PC-9 (cell line): ENCODE measurements around the gene RBMS3. TPM values are rescaled to one million over a fixed set of nuclear protein-coding genes. Genes with fewer than 3 reads are reported as not detected.

Experiments
- BruUV-seq: library from RNA; stranded (reverse); fragments of 400-500 nt; replicated peaks from 2 replicates; lab custom pipeline; 2021; lab: Mats Ljungman, UMichigan
- CTCF ChIA-PET: fragments of 300-600 bp; sonication (Branson Sonifier 250); formaldehyde crosslinking; loops from one replicate; lab custom pipeline; 2022; ENCODE audit warnings: antibody characterized with exemption; lab: Charles Lee
- POLR2A ChIA-PET: fragments of 300-600 bp; sonication (Branson Sonifier 250); formaldehyde crosslinking; loops from one replicate; lab custom pipeline; 2022; ENCODE audit warnings: antibody characterized with exemption; ENCODE audit not compliant: unreplicated experiment; lab: Charles Lee
- DNase-seq, 2 experiments: peaks; one replicate each; pipeline versions ENCODE4 v3.0.0 to v3.0.0-alpha.2; 2015 to 2022; ENCODE audit warnings: mixed read lengths in 1 of 2
- H2AFZ ChIP-seq: fragments of 200-600 bp; sonication (generic); 2 replicates; pipeline ENCODE4 v1.8.1; 2017; ENCODE audit warnings: antibody characterized with exemption
- H3F3A ChIP-seq: fragments of 200-600 bp; sonication (generic); 2 replicates; pipeline ENCODE4 v1.8.1; 2017; ENCODE audit warnings: antibody characterized with exemption, mild to moderate bottlenecking, low read depth; ENCODE audit not compliant: insufficient read depth
- H3K27ac ChIP-seq: fragments of 200-600 bp; sonication (generic); 2 replicates; pipeline ENCODE4 v1.6.1; 2016; ENCODE audit warnings: mixed run types
- H3K27me3 ChIP-seq: fragments of 200-600 bp; sonication (generic); 2 replicates; pipeline ENCODE4 v1.6.1; 2016; ENCODE audit warnings: low read depth, mixed run types; ENCODE audit not compliant: insufficient read depth
- H3K36me3 ChIP-seq: fragments of 200-600 bp; sonication (generic); 2 replicates; pipeline ENCODE4 v1.6.1; 2016; ENCODE audit warnings: low read depth, mixed run types
- H3K4me1 ChIP-seq: fragments of 200-600 bp; sonication (generic); replicated peaks from 2 replicates; pipeline ENCODE4 v1.6.1; 2016; ENCODE audit warnings: mixed run types; ENCODE audit not compliant: insufficient read depth
- H3K4me2 ChIP-seq: fragments of 200-600 bp; sonication (generic); 2 replicates; pipeline ENCODE4 v1.6.1; 2017; ENCODE audit warnings: mixed run types
- H3K4me3 ChIP-seq: fragments of 200-600 bp; sonication (generic); 2 replicates; pipeline ENCODE4 v1.6.1; 2016; ENCODE audit warnings: mixed run types
- H3K79me2 ChIP-seq: fragments of 200-600 bp; sonication (generic); 2 replicates; pipeline ENCODE4 v1.6.1; 2017; ENCODE audit warnings: low read depth, mixed run types
- H3K9me2 ChIP-seq: fragments of 200-600 bp; sonication (generic); 2 replicates; pipeline ENCODE4 v1.8.1; 2017; ENCODE audit warnings: mild to moderate bottlenecking; ENCODE audit not compliant: insufficient read depth
- H3K9me3 ChIP-seq: fragments of 200-600 bp; sonication (generic); 2 replicates; pipeline ENCODE4 v1.8.1; 2016; ENCODE audit warnings: low read depth; ENCODE audit not compliant: insufficient read depth
- H4K20me1 ChIP-seq: fragments of 200-600 bp; sonication (generic); 2 replicates; pipeline ENCODE4 v1.8.1; 2017; ENCODE audit not compliant: insufficient read depth
- CTCF ChIP-seq: fragments of 200-600 bp; sonication (generic); conservative IDR thresholded peaks from 2 replicates; pipeline ENCODE4 v1.6.1; 2017; ENCODE audit warnings: mixed run types, antibody characterized with exemption, mild to moderate bottlenecking, moderate library complexity
- EZH2 ChIP-seq: fragments of 200-600 bp; sonication (generic); IDR thresholded peaks from 2 replicates; pipeline ENCODE4 v1.8.0; 2017; ENCODE audit warnings: antibody characterized with exemption, low read depth
- intact Hi-C: fragments of 100-400 bp; cut with micrococcal nuclease; formaldehyde crosslinking; loops from one replicate; pipeline ENCODE4 v1.10.0; 2022; ENCODE audit not compliant: unreplicated experiment
- total RNA-seq: library from RNA; stranded (reverse); gene quantifications from 2 replicates; pipeline ENCODE4 v1.2.3, GENCODE V29; 2021

RBMS3 gene
- total RNA-seq, 1 experiment from 2014 or later: 3.5 TPM

DNA sequence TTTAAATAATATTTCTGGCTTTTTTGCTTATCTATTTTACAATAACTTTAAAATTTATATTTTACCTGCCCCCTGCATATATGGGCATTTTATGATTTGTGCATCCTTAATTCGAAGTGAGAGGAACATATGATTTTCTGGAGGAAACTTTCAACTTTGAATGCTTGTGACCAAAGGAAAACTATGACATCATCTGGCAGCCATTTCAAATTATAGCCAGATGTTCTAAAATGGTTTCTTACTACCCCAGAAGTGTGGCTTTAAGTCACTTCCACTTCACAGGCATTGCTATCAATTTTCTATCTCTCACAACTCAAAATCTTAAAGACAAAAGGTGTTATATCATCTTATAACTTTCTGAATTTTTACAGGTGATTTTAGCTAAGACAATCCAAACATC, 508.8 kb downstream of the RBMS3 start:
- H2AFZ ChIP-seq: no peak overlapping the region
- H3K27ac ChIP-seq: no peak overlapping the region
- H3K4me2 ChIP-seq: no peak overlapping the region
- no TSS peak for BruUV-seq
- H3K9me2 ChIP-seq: no peaks in the 10 kb centered on the region
- CTCF ChIA-PET: no interaction called here
- POLR2A ChIA-PET: no interaction called here
- intact Hi-C loops: no loop called here
- no peaks in the 10 kb centered on the region for H3K79me2 ChIP-seq
- no peaks in the 10 kb centered on the region for H3K36me3 ChIP-seq
- H3F3A ChIP-seq: no peaks in the 10 kb centered on the region
- no peaks in the 10 kb centered on the region for H4K20me1 ChIP-seq
- no peaks in the 10 kb centered on the region for H3K4me1 ChIP-seq
- no peak overlapping the region for H3K4me3 ChIP-seq
- TF ChIP-seq EZH2 (no peak), CTCF (no peak)
- H3K9me3 ChIP-seq: no peaks in the 10 kb centered on the region
- H3K27me3 ChIP-seq: no peaks in the 10 kb centered on the region
- no peak for DNase-seq

DNA sequence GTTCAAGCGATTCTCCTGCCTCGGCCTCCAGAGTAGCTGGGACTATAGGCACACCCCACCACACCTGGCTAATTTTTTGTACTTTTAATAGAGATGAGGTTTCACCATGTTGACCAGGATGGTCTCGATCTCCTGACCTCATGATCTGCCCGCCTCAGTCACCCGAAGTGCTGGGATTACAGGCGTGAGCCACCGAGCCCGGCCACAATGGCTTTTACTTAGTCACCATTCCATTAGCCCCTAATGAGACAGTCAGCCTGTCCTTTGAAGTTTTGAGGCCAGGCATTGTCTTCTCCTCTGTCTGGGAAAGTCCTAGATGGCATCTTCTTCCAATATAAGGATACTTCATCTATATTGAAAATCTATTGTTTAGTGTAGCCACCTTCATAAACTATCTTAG, 515.9 kb downstream of the RBMS3 start:
- no TSS peak for BruUV-seq

DNA sequence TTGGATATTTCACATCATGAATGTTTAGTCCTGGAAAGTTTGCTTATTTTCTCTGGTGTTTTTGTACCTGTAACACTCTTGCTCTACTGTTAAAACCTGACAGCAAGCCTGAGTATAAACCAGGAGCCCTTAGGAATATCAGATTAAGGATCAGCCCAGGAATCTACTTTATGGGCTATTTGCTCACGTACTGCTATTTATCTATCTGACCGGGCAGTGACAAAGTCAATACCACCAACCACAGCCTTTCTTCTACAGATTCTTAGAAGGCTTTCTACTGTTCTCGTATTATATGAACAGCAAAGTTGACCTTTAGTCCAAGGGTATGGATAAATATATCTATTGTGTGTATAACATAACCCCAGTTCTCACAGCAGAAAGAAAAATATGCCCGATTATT, 521.2 kb downstream of the RBMS3 start:
- Histone ChIP-seq H3K27ac (no peak overlapping the region), H3K27me3 (no peaks in the 10 kb centered on the region), H3F3A (no peaks in the 10 kb centered on the region), H3K36me3 (no peaks in the 10 kb centered on the region), H3K4me1 (no peaks in the 10 kb centered on the region), H3K9me3 (no peaks in the 10 kb centered on the region), H2AFZ (no peak overlapping the region), H3K4me2 (no peak overlapping the region), H3K4me3 (no peak overlapping the region), H3K79me2 (no peaks in the 10 kb centered on the region), H3K9me2 (no peaks in the 10 kb centered on the region), H4K20me1 (no peaks in the 10 kb centered on the region)
- TF ChIP-seq CTCF: no peak
- no peak for TF ChIP-seq EZH2
- CTCF ChIA-PET: no interaction called here
- POLR2A ChIA-PET: no interaction called here
- intact Hi-C loops: no loop called here
- BruUV-seq: no TSS peak
- no peak for DNase-seq

More for the DNA sequence above, 515.9 kb downstream of the RBMS3 start:
- Histone ChIP-seq H3F3A (no peaks in the 10 kb centered on the region), H3K27me3 (no peaks in the 10 kb centered on the region), H2AFZ (no peak overlapping the region), H3K9me2 (no peaks in the 10 kb centered on the region), H3K79me2 (no peaks in the 10 kb centered on the region), H3K4me2 (no peak overlapping the region), H3K4me3 (no peak overlapping the region), H3K4me1 (no peaks in the 10 kb centered on the region), H3K27ac (no peak overlapping the region), H4K20me1 (no peaks in the 10 kb centered on the region), H3K9me3 (no peaks in the 10 kb centered on the region), H3K36me3 (no peaks in the 10 kb centered on the region)
- ChIA-PET POLR2A (no interaction called here), CTCF (no interaction called here)
- TF ChIP-seq EZH2 (no peak), CTCF (no peak)
- intact Hi-C loops: no loop called here
- no peak for DNase-seq
